Fibroblast of the aortic adventitia (primary cell): Measurements from ENCODE around the gene ARHGEF25. TPM values are rescaled to one million over a fixed set of nuclear protein-coding genes. Genes with fewer than 3 reads are reported as not detected.
"Not testable (repeated sequence)": the region's sequence is repeated elsewhere in the genome, so short reads cannot be mapped to it uniquely, and the experiment has no call there.

Source experiments
- DNase-seq: peaks from one replicate; pipeline ENCODE4 v3.0.0-alpha.2; 2010; ENCODE audit warnings: low read depth
- H3K4me3 ChIP-seq: 2 replicates; pipeline ENCODE4 v1.5.1; 2011; ENCODE audit warnings: low read depth, mild to moderate bottlenecking, control low read depth, low read length, moderate library complexity
- CTCF ChIP-seq: IDR thresholded peaks from 2 replicates; pipeline ENCODE4 v1.5.1; 2011; ENCODE audit warnings: mild to moderate bottlenecking, low read length, control low read depth, inconsistent platforms; ENCODE audit not compliant: insufficient read depth
- total RNA-seq: library from RNA; depleted of rRNA; stranded (reverse); fragments of >200 nt; gene quantifications from 2 replicates; pipeline ENCODE4 v1.2.3, GENCODE V29; 2012; ENCODE audit warnings: low replicate concordance

Gene ARHGEF25
- 18.3 and 64.5 TPM in 2 replicates for total RNA-seq

- peak within 1 kb of the TSS; percentile 72 for H3K4me3 ChIP-seq
- TF ChIP-seq CTCF = no peak
- peak; percentile 37 for DNase-seq
Observed at GRCh38 chr12:57611108-57611826, at the start of gene ARHGEF25. ARHGEF25 (plus strand) TSS chr12:57611435; CDS start chr12:57611895, 460 bp downstream.

- no peak for TF ChIP-seq CTCF
- H3K4me3 ChIP-seq = no peak overlapping the region
- no peak for DNase-seq
Observed at GRCh38 chr12:57563358-57563757, 47.9 kb upstream of the ARHGEF25 start.

GRCh38 chr12:57564178-57564740, 47.0 kb upstream of the ARHGEF25 start:
- no peak overlapping the region for H3K4me3 ChIP-seq
- no peak for TF ChIP-seq CTCF
- no peak for DNase-seq

GRCh38 chr12:57568838-57569237, 42.4 kb upstream of the ARHGEF25 start:
- TF ChIP-seq CTCF = no peak
- H3K4me3 ChIP-seq = no peak overlapping the region
- no peak for DNase-seq

- no peak for DNase-seq
- no peak for TF ChIP-seq CTCF
- no peak overlapping the region for H3K4me3 ChIP-seq
Observed at GRCh38 chr12:57569858-57570257, 41.4 kb upstream of the ARHGEF25 start.

- H3K4me3 ChIP-seq, DNase-seq: not testable (repeated sequence)
Observed at GRCh38 chr12:57570438-57570837, 40.8 kb upstream of the ARHGEF25 start.

- H3K4me3 ChIP-seq = no peak overlapping the region
- no peak for DNase-seq
- TF ChIP-seq CTCF = no peak
Observed at GRCh38 chr12:57571926-57572762, 39.1 kb upstream of the ARHGEF25 start.
